HepG2 (cell line): ENCODE data around the gene BPI. TPM values are rescaled to one million over a fixed set of nuclear protein-coding genes. Genes with fewer than 3 reads are reported as not detected.
A peak's percentile ranks its signal among the peaks of the same experiment; 100 is the strongest.

Experiments
- ARID4A ChIP-seq: sonication (generic); formaldehyde crosslinking; IDR thresholded peaks from 2 replicates; pipeline ENCODE4 v1.5.0; 2020; ENCODE audit warnings: mild to moderate bottlenecking, missing genetic modification reagents, borderline replicate concordance
- ATF7 ChIP-seq, 2 experiments: fragments of 450-650 bp in 1 of 2; sonication (generic) in 1 of 2; formaldehyde crosslinking in 1 of 2; IDR thresholded peaks; 2 replicates each; pipeline versions ENCODE4 v1.4.0 to v1.6.1; 2016 to 2020; ENCODE audit warnings: antibody characterized with exemption in 1 of 2, mild to moderate bottlenecking in 1 of 2, missing genetic modification reagents in 1 of 2
- EHMT2 ChIP-seq: fragments of 200-600 bp; sonication (generic); IDR thresholded peaks from 2 replicates; pipeline ENCODE4 v1.7.0; 2017; ENCODE audit warnings: antibody characterized with exemption, low read depth, low read length, borderline replicate concordance
- KLF16 ChIP-seq, 2 experiments: sonication (generic) in 1 of 2; formaldehyde crosslinking in 1 of 2; IDR thresholded peaks; 2 replicates each; pipeline versions ENCODE4 v1.6.1 to v1.8.0; 2016 to 2023; ENCODE audit warnings: missing genetic modification reagents in 2 of 2, missing compliant biosample characterization in 1 of 2
- MEIS2 ChIP-seq: sonication (generic); formaldehyde crosslinking; IDR thresholded peaks from 2 replicates; pipeline ENCODE4 v1.9.0; 2021; ENCODE audit warnings: mild to moderate bottlenecking, missing genetic modification reagents
- MLXIP ChIP-seq: sonication (generic); formaldehyde crosslinking; IDR thresholded peaks from 2 replicates; pipeline ENCODE4 v1.9.0; 2021; ENCODE audit warnings: missing genetic modification reagents, borderline replicate concordance
- NFKB2 ChIP-seq: sonication (generic); formaldehyde crosslinking; IDR thresholded peaks from 2 replicates; pipeline ENCODE4 v1.4.0; 2020; ENCODE audit warnings: missing genetic modification reagents, borderline replicate concordance
- PBX3 ChIP-seq: sonication (generic); formaldehyde crosslinking; IDR thresholded peaks from 2 replicates; pipeline ENCODE4 v1.8.1; 2023; ENCODE audit warnings: missing genetic modification reagents, inconsistent platforms, borderline replicate concordance
- PHF8 ChIP-seq: sonication (generic); formaldehyde crosslinking; IDR thresholded peaks from 2 replicates; pipeline ENCODE4 v1.5.0; 2020; ENCODE audit warnings: missing genetic modification reagents
- RFX1 ChIP-seq: fragments of 450-650 bp; IDR thresholded peaks from 2 replicates; pipeline ENCODE4 v1.6.1; 2017
- RXRB ChIP-seq: IDR thresholded peaks from 2 replicates; pipeline ENCODE4 v1.6.1; 2016; ENCODE audit warnings: borderline replicate concordance, missing genetic modification reagents, missing compliant biosample characterization
- SIN3A ChIP-seq: IDR thresholded peaks from 2 replicates; pipeline ENCODE4 v1.6.1; 2011; ENCODE audit warnings: low read depth, mild to moderate bottlenecking, control low read depth, low read length, borderline replicate concordance
- SMC3 ChIP-seq: IDR thresholded peaks from 2 replicates; pipeline ENCODE4 v1.6.1; 2011; ENCODE audit warnings: low read length, improper control_type of control experiment
- SUZ12 ChIP-seq: fragments of 150-350 bp; IDR thresholded peaks from 2 replicates; pipeline ENCODE4 v1.6.1; 2014; ENCODE audit warnings: low read depth, low read length
- TBX2 ChIP-seq: sonication (generic); formaldehyde crosslinking; IDR thresholded peaks from 2 replicates; pipeline ENCODE4 v1.5.0; 2020; ENCODE audit warnings: missing genetic modification reagents, mild to moderate bottlenecking, borderline replicate concordance
- TOE1 ChIP-seq: sonication (generic); formaldehyde crosslinking; IDR thresholded peaks from 2 replicates; pipeline ENCODE4 v1.4.0; 2020; ENCODE audit warnings: mild to moderate bottlenecking, missing genetic modification reagents
- ZFP90 ChIP-seq: sonication (generic); formaldehyde crosslinking; IDR thresholded peaks from 2 replicates; pipeline ENCODE4 v1.8.0; 2022; ENCODE audit warnings: missing genetic modification reagents, mild to moderate bottlenecking, inconsistent platforms, borderline replicate concordance
- ZNF580 ChIP-seq: IDR thresholded peaks from 2 replicates; pipeline ENCODE4 v1.6.1; 2016; ENCODE audit warnings: low read depth, borderline replicate concordance
- polyA plus RNA-seq, 8 experiments: library from polyadenylated mRNA; depleted of rRNA in 3 of 8; stranded (reverse) in 7 of 8; unstranded in 1 of 8; fragments of >200 nt; fragmentation: Illumina TruSeq in 4 of 8; extraction: Trizol in 4 of 8; gene quantifications; 2 replicates each; pipeline versions ENCODE4 v1.2.1 to v1.2.3, GENCODE V29; 2011 to 2016; ENCODE audit warnings: low read depth in 4 of 8, missing spikeins in 1 of 8, mixed read lengths in 1 of 8; ENCODE audit not compliant: insufficient read depth in 1 of 8
- total RNA-seq, 5 experiments: library from RNA; depleted of rRNA; stranded (reverse); fragments of >200 nt; fragmentation: Illumina TruSeq; extraction: Trizol; gene quantifications; 2 replicates each; pipeline ENCODE4 v1.2.3, GENCODE V29; 2016; ENCODE audit warnings: low read depth in 1 of 5

The BPI gene
- total and polyA plus RNA-seq, 2 of the 13 experiments (the other 11 are each of a cell fraction or from before 2014, with no cell fraction given) = not detected

GRCh38 chr20:38290829-38291814 lies 12.8 kb upstream of the BPI start (continued):
- TF ChIP-seq ARID4A (CRISPR knock-in tag) (peak; percentile 42; the same call in 1 of the 2 replicates), RXRB (CRISPR knock-in tag) (peak; percentile 70; the same call in 1 of the 2 replicates), MEIS2 (CRISPR knock-in tag) (no peak), ATF7 (IDR thresholded peaks at IDR 0.05) (no peak), ATF7 (CRISPR knock-in tag; IDR thresholded peaks at IDR 0.05) (no peak), SUZ12 (no peak), NFKB2 (CRISPR knock-in tag) (peak; percentile 30; the same call in 1 of the 2 replicates), ZFP90 (CRISPR knock-in tag) (no peak), TOE1 (CRISPR knock-in tag) (no peak), PBX3 (CRISPR knock-in tag) (no peak), TBX2 (CRISPR knock-in tag) (peak; percentile 31; the same call in 1 of the 2 replicates), PHF8 (CRISPR knock-in tag) (no peak), RFX1 (no peak), KLF16 (CRISPR knock-in tag; IDR thresholded peaks at IDR 0.05) (peak in 1 of 2 experiments; percentile 23; a peak in 1 of 4 replicates), EHMT2 (no peak), MLXIP (CRISPR knock-in tag) (no peak), SIN3A (no peak), SMC3 (peak; percentile 43; the same call in 1 of the 2 replicates), ZNF580 (0 out of 2 replicates have a peak, but pooled peaks have one; percentile 66)
